K562 (cell line): ENCODE results near the gene C1QTNF3. TPM values are rescaled to one million over a fixed set of nuclear protein-coding genes. Genes with fewer than 3 reads are reported as not detected.
"Not testable (repeated sequence)": the region's sequence is repeated elsewhere in the genome, so short reads cannot be mapped to it uniquely, and the experiment has no call there.

Source experiments
- ATAC-seq: fragments of 200-7000 bp; cut with Tn5 transposase; 3 replicates; pipeline ENCODE4 v1.9.1; 2020; ENCODE audit warnings: moderate library complexity
- Bru-seq: library from RNA; stranded (reverse); fragments of 400-500 nt; gene quantifications from one replicate; lab custom pipeline; 2021; lab: Mats Ljungman, UMichigan
- BruChase-seq, 2 experiments: library from RNA; stranded (reverse); fragments of 400-500 nt; gene quantifications; one replicate each; lab custom pipeline; 2021; lab: Mats Ljungman, UMichigan
- BruUV-seq: library from RNA; stranded (reverse); fragments of 400-500 nt; replicated peaks from 2 replicates; lab custom pipeline; 2021; lab: Mats Ljungman, UMichigan
- CTCF ChIA-PET: fragments of 300-600 bp; formaldehyde crosslinking; extraction: SDS; loops from one replicate; lab custom pipeline; 2021; ENCODE audit warnings: low intra/inter-chr PET ratio; lab: Yijun Ruan, JAX
- POLR2A ChIA-PET: fragments of 300-600, 350-650 bp; sonication (Branson Sonifier 250); formaldehyde crosslinking; extraction: SDS; loops from one replicate; lab custom pipeline; 2021; ENCODE audit warnings: antibody characterized with exemption, inconsistent platforms; lab: Yijun Ruan, JAX
- DNase-seq, 4 experiments: peaks; one replicate each; pipeline versions ENCODE4 v3.0.0 to v3.0.0-alpha.2; 2011 to 2018; ENCODE audit warnings: low spot score in 3 of 4, mixed read lengths in 3 of 4; ENCODE audit errors: extremely low read depth in 1 of 4
- FAIRE-seq: peaks from 2 replicates; lab custom pipeline; 2011; peaks lifted over from hg19 to GRCh38; lab: Jason Lieb, UNC
- H2AFZ ChIP-seq: 2 replicates; pipeline ENCODE4 v1.6.0; 2011; ENCODE audit warnings: low read depth, low read length, control low read depth, inconsistent platforms
- H3K27ac ChIP-seq: fragments of 200-600 bp; 3 replicates; pipeline ENCODE4 v1.8.0; 2011; ENCODE audit warnings: low read depth, mild to moderate bottlenecking, control low read depth, inconsistent platforms, low read length, moderate library complexity, mixed read lengths; ENCODE audit errors: extremely low read depth
- H3K27me3 ChIP-seq, 2 experiments: fragments of 300-600 bp in 1 of 2; 2 replicates in 1 of 2; 3 replicates in 1 of 2; pipeline versions ENCODE4 v1.6.0 to v1.8.0; 2011; ENCODE audit warnings: inconsistent platforms in 2 of 2, low read length in 2 of 2, mild to moderate bottlenecking in 1 of 2, mixed read lengths in 1 of 2, moderate library complexity in 1 of 2; ENCODE audit not compliant: control insufficient read depth in 2 of 2, insufficient read depth in 2 of 2
- H3K36me3 ChIP-seq: fragments of 300-600 bp; 3 replicates; pipeline ENCODE4 v1.8.0; 2011; ENCODE audit warnings: mild to moderate bottlenecking, low read length, inconsistent platforms; ENCODE audit not compliant: control insufficient read depth, insufficient read depth
- H3K4me1 ChIP-seq, 2 experiments: fragments of 200-600 bp in 1 of 2; replicated peaks in 1 of 2; 2 replicates in 1 of 2; 3 replicates in 1 of 2; pipeline versions ENCODE4 v1.5.1 to v1.8.0; 2011; ENCODE audit warnings: inconsistent platforms in 2 of 2, low read length in 2 of 2, mild to moderate bottlenecking in 1 of 2, mixed read lengths in 1 of 2, moderate library complexity in 1 of 2; ENCODE audit not compliant: control insufficient read depth in 2 of 2, insufficient read depth in 2 of 2
- H3K4me2 ChIP-seq: 2 replicates; pipeline ENCODE4 v1.6.1; 2011; ENCODE audit warnings: low read length, control low read depth, inconsistent platforms, mixed read lengths; ENCODE audit not compliant: insufficient read depth
- H3K4me3 ChIP-seq: fragments of 200-600 bp; sonication (generic), shearing (Covaris generic); 2 replicates; pipeline ENCODE4 v1.5.1; 2016; ENCODE audit warnings: control low read depth, inconsistent platforms
- H3K79me2 ChIP-seq: fragments of 200-600 bp; 3 replicates; pipeline ENCODE4 v1.8.0; 2011; ENCODE audit warnings: low read length, inconsistent platforms; ENCODE audit not compliant: control insufficient read depth, insufficient read depth
- H3K9ac ChIP-seq, 2 experiments: 2 replicates each; pipeline versions ENCODE4 v1.6.0 to v1.6.1; 2011; ENCODE audit warnings: low read depth in 2 of 2, low read length in 2 of 2, control low read depth in 1 of 2, inconsistent platforms in 1 of 2, mild to moderate bottlenecking in 1 of 2, mixed read lengths in 1 of 2; ENCODE audit not compliant: insufficient read depth in 1 of 2
- H3K9me1 ChIP-seq: one replicate; pipeline ENCODE4 v1.6.0; 2011; ENCODE audit warnings: inconsistent platforms, mild to moderate bottlenecking, low read length, moderate library complexity; ENCODE audit not compliant: control insufficient read depth, insufficient read depth
- H3K9me3 ChIP-seq: replicated peaks from 2 replicates; pipeline ENCODE4 v1.5.1; 2011; ENCODE audit warnings: low read depth, low read length, inconsistent platforms; ENCODE audit not compliant: control insufficient read depth, insufficient read depth
- H4K20me1 ChIP-seq: replicated peaks from 2 replicates; pipeline ENCODE4 v1.6.1; 2011; ENCODE audit warnings: low read length, inconsistent platforms, mixed read lengths; ENCODE audit not compliant: control insufficient read depth, insufficient read depth
- BMI1 ChIP-seq: fragments of 150-350 bp; IDR thresholded peaks from 2 replicates; pipeline ENCODE4 v1.6.1; 2014; ENCODE audit warnings: low read length
- RBM25 ChIP-seq: fragments of 200-400 bp; formaldehyde crosslinking; IDR thresholded peaks from 2 replicates; pipeline ENCODE4 v1.6.1; 2018; ENCODE audit warnings: low read length, low read depth, moderate library complexity; ENCODE audit not compliant: severe bottlenecking
- WGBS: fragments of 100-300 bp; shearing (Covaris generic); methylation state at CpG from one replicate; pipeline ENCODE4 v1.1.6; 2016; ENCODE audit warnings: low coverage, mixed read lengths; ENCODE audit not compliant: insufficient coverage; ENCODE audit errors: missing lambda C conversion rate; 5-methylcytosine and 5-hydroxymethylcytosine counted together
- in situ Hi-C: fragments of 300-500 bp; cut with MboI; formaldehyde crosslinking; loops from 4 replicates; pipeline ENCODE4 v1.15.0; 2018; ENCODE audit warnings: inconsistent platforms, mixed read lengths
- intact Hi-C: fragments of 100-400 bp; cut with micrococcal nuclease; formaldehyde crosslinking; loops from 2 replicates; pipeline ENCODE4 v1.14.2; 2022
- long read RNA-seq, 3 experiments: library from polyadenylated mRNA in 2 of 3; library from RNA in 1 of 3; unstranded in 2 of 3; stranded (forward) in 1 of 3; transcript quantifications; one replicate each; pipeline ENCODE4 v2.0.0, GENCODE V29; 2019 to 2022
- polyA minus RNA-seq, 3 experiments: library from RNA; depleted of rRNA, polyadenylated mRNA; stranded (reverse); fragments of >200 nt; gene quantifications; 2 replicates each; pipeline ENCODE4 v1.2.3, GENCODE V29; 2011
- polyA plus RNA-seq, 8 experiments: library from polyadenylated mRNA; depleted of rRNA in 4 of 8; stranded (reverse) in 5 of 8; unstranded in 3 of 8; fragments of >200 nt; fragmentation: Nextera tagmentation in 2 of 8; fragmentation: Illumina TruSeq in 1 of 8; extraction: Ambion mirVana in 2 of 8; extraction: Trizol in 1 of 8; gene quantifications; 2 replicates each; pipeline versions ENCODE4 v1.2.1 to v1.2.3, GENCODE V29; 2011 to 2014; ENCODE audit warnings: inconsistent platforms in 1 of 8, missing spikeins in 1 of 8
- total RNA-seq, 7 experiments: library from RNA; depleted of rRNA in 6 of 7; stranded (reverse); fragments of >200 nt in 6 of 7; fragmentation: Illumina TruSeq in 2 of 7; extraction: Trizol in 2 of 7; gene quantifications; 2 replicates each; pipeline versions ENCODE4 v1.2.1 to v1.2.3, GENCODE V29; 2011 to 2021; ENCODE audit warnings: low replicate concordance in 1 of 7

Gene C1QTNF3
- 3.7 and 5.2 TPM in 2 replicates for total RNA-seq (2011; cell fraction: chromatin; rRNA removed; ENCODE audit: low replicate concordance)
- 1.5 and 2.1 TPM in 2 replicates for total RNA-seq (2011; cell fraction: nucleolus; rRNA removed)
- total RNA-seq (2011; cell fraction: nucleoplasm; rRNA removed) = 4.3 and 5.7 TPM in 2 replicates
- total RNA-seq (2014; rRNA removed) (1.7 and 2.9 TPM in 2 replicates), total RNA-seq (2014; rRNA removed; fragmentation: Illumina TruSeq; extraction: Trizol) (1.8 and 2.4 TPM in 2 replicates), total RNA-seq (2015; rRNA removed; fragmentation: Illumina TruSeq; extraction: Trizol) (3.0 and 3.3 TPM in 2 replicates), total RNA-seq (2021) (0.96 and 1.8 TPM in 2 replicates), polyA plus RNA-seq (2011; rRNA removed) (1.9 and 3.0 TPM in 2 replicates), polyA plus RNA-seq (2014; fragmentation: Illumina TruSeq; extraction: Trizol) (1.9 and 2.3 TPM in 2 replicates), polyA plus RNA-seq (2014; fragmentation: Nextera tagmentation; extraction: Ambion mirVana) (under 1 TPM; 0.51 to 0.62 TPM), polyA plus RNA-seq (2014; rRNA removed) (2.0 and 2.4 TPM in 2 replicates), polyA minus RNA-seq (2011; rRNA and poly(A)+ RNA removed) (1.9 and 3.8 TPM in 2 replicates), Bru-seq, nascent RNA (percentile 45 among the genes with signal in this experiment), BruChase-seq, experiment 1, labeled RNA remaining after a 2-hour chase (percentile 52 among the genes with signal in this experiment), BruChase-seq, experiment 2, labeled RNA remaining after a 6-hour chase (percentile 57 among the genes with signal in this experiment)
- polyA plus RNA-seq (2011; cell fraction: cytosol; rRNA removed) = 0.30 and 1.3 TPM in 2 replicates
- 6.3 and 11.8 TPM in 2 replicates for polyA plus RNA-seq (2011; cell fraction: nucleus; rRNA removed)
- 2.0 and 4.1 TPM in 2 replicates for polyA plus RNA-seq (2012)
- not detected in 2 replicates for polyA minus RNA-seq (2011; cell fraction: cytosol; rRNA and poly(A)+ RNA removed)
- 2.3 and 3.7 TPM in 2 replicates for polyA minus RNA-seq (2011; cell fraction: nucleus; rRNA and poly(A)+ RNA removed)
- long read RNA-seq, experiment 1 = 0 reads
- long read RNA-seq, experiment 2 = 0 reads
- long read RNA-seq, experiment 3 = 0 reads

GRCh38 chr5:34043099-34043876 is at the start of gene C1QTNF3:
C1QTNF3 (minus strand) TSS chr5:34043213; CDS start chr5:34043125, 88 bp downstream.
- FAIRE-seq (no peak), DNase-seq (no peak), ATAC-seq (no peak; the same call in 2 of the 3 replicates)
- POLR2A ChIA-PET = interaction anchor here (1.4 kb wide), 1 partner anchor 10 kb away, joined by 5 read pairs; no protein-coding TSS in a partner anchor
- no peak within 1 kb of the TSS for H2AFZ ChIP-seq
- H3K4me3 ChIP-seq = no peak within 1 kb of the TSS
- peaks cover 4 to 9% of the 10 kb centered on the region in 2 experiments; a peak in 2 of 5 replicates for H3K27me3 ChIP-seq
- no peaks in the 10 kb centered on the region for H3K9me1 ChIP-seq
- H3K4me1 ChIP-seq = no peaks in the 10 kb centered on the region
- no TSS peak for BruUV-seq
- no peak within 1 kb of the TSS for H3K4me2 ChIP-seq
- H3K36me3 ChIP-seq = no peaks in the 10 kb centered on the region
- CTCF ChIA-PET = no interaction called here
- H3K27ac ChIP-seq = no peak within 1 kb of the TSS
- WGBS = 3% methylated on average over 10 of the region's 10 CpGs
- H3K9ac ChIP-seq = no peak within 1 kb of the TSS
- intact Hi-C loops = no loop called here
- H4K20me1 ChIP-seq = 0 out of 2 replicates have a peak, but pooled peaks cover 4% of the 10 kb centered on the region
- TF ChIP-seq BMI1 = no peak
- no peak for TF ChIP-seq RBM25
- TF ChIP-seq, all 486 proteins: peak for 0
- Histone ChIP-seq H3K9me3 (no peaks in the 10 kb centered on the region), H3K79me2 (no peaks in the 10 kb centered on the region)
- in situ Hi-C loops = no loop called here

GRCh38 chr5:34091039-34091438 is 48.0 kb upstream of the C1QTNF3 start:
- WGBS = 56% methylated on average over 7 of the region's 7 CpGs
- H3K4me3 ChIP-seq, intact Hi-C loops, H3K27ac ChIP-seq, DNase-seq, H3K4me2 ChIP-seq, H4K20me1 ChIP-seq, H3K27me3 ChIP-seq, POLR2A ChIA-PET, H3K9ac ChIP-seq, CTCF ChIA-PET, H3K36me3 ChIP-seq, BruUV-seq, in situ Hi-C loops, FAIRE-seq, H3K79me2 ChIP-seq, H3K4me1 ChIP-seq, H3K9me3 ChIP-seq, ATAC-seq, H2AFZ ChIP-seq, H3K9me1 ChIP-seq: not testable (repeated sequence)

GRCh38 chr5:34089802-34090201 is 46.8 kb upstream of the C1QTNF3 start:
- H3K36me3 ChIP-seq, H3K4me1 ChIP-seq, H3K27ac ChIP-seq, ATAC-seq, H3K27me3 ChIP-seq, H3K4me2 ChIP-seq, FAIRE-seq, H3K9me3 ChIP-seq, H2AFZ ChIP-seq, H3K4me3 ChIP-seq, H3K9me1 ChIP-seq, H4K20me1 ChIP-seq, H3K9ac ChIP-seq, BruUV-seq, POLR2A ChIA-PET, CTCF ChIA-PET, H3K79me2 ChIP-seq, in situ Hi-C loops, DNase-seq, intact Hi-C loops: not testable (repeated sequence)
- 20% methylated on average over 2 of the region's 3 CpGs for WGBS
